Osteoblast (primary cell): ENCODE data around the gene EFCAB11. TPM values are rescaled to one million over a fixed set of nuclear protein-coding genes. Genes with fewer than 3 reads are reported as not detected.
A peak's percentile ranks its signal among the peaks of the same experiment; 100 is the strongest.

ENCODE experiments used
- DNase-seq: peaks from one replicate; pipeline ENCODE4 v3.0.0; 2011; ENCODE audit warnings: low spot score, mixed read lengths; ENCODE audit not compliant: insufficient read length; ENCODE audit errors: missing footprints
- H2AFZ ChIP-seq: 2 replicates; pipeline ENCODE4 v1.6.0; 2011; ENCODE audit warnings: mild to moderate bottlenecking, low read length
- H3K27ac ChIP-seq: 2 replicates; pipeline ENCODE4 v1.5.1; 2011; ENCODE audit warnings: mild to moderate bottlenecking, low read depth, low read length, moderate library complexity
- H3K27me3 ChIP-seq: 2 replicates; pipeline ENCODE4 v1.6.0; 2012; ENCODE audit warnings: mild to moderate bottlenecking, control low read depth, inconsistent platforms, low read length, moderate library complexity; ENCODE audit not compliant: insufficient read depth
- H3K36me3 ChIP-seq: 2 replicates; pipeline ENCODE4 v1.5.1; 2011; ENCODE audit warnings: mild to moderate bottlenecking, low read length, control low read depth, moderate library complexity; ENCODE audit not compliant: insufficient read depth
- H3K4me1 ChIP-seq: 2 replicates; pipeline ENCODE4 v1.5.1; 2011; ENCODE audit warnings: mild to moderate bottlenecking, low read length, control low read depth, moderate library complexity; ENCODE audit not compliant: insufficient read depth
- H3K4me2 ChIP-seq: 2 replicates; pipeline ENCODE4 v1.6.0; 2011; ENCODE audit warnings: mild to moderate bottlenecking, low read length; ENCODE audit not compliant: insufficient read depth
- H3K4me3 ChIP-seq: fragments of 200-600 bp; sonication (generic); 3 replicates; pipeline ENCODE4 v1.5.1; 2012; ENCODE audit warnings: mild to moderate bottlenecking, low read length, inconsistent platforms; ENCODE audit not compliant: insufficient read depth
- H3K79me2 ChIP-seq: 2 replicates; pipeline ENCODE4 v1.6.0; 2012; ENCODE audit warnings: mild to moderate bottlenecking, low read length, control low read depth, inconsistent platforms; ENCODE audit not compliant: insufficient read depth
- H3K9me3 ChIP-seq: 2 replicates; pipeline ENCODE4 v1.5.1; 2011; ENCODE audit warnings: low read depth, low read length, control low read depth
- H4K20me1 ChIP-seq: 2 replicates; pipeline ENCODE4 v1.6.0; 2012; ENCODE audit warnings: mild to moderate bottlenecking, low read length, control low read depth; ENCODE audit not compliant: insufficient read depth
- CTCF ChIP-seq: IDR thresholded peaks from 2 replicates; pipeline ENCODE4 v1.5.1; 2011; ENCODE audit warnings: mild to moderate bottlenecking, low read depth, low read length, moderate library complexity; ENCODE audit errors: extremely low read depth
- total RNA-seq: library from RNA; depleted of rRNA; stranded (reverse); fragments of >200 nt; gene quantifications from 2 replicates; pipeline ENCODE4 v1.2.3, GENCODE V29; 2012

Gene EFCAB11
- total RNA-seq, 1 donor: 6.9 TPM

- peak overlapping the region; percentile 81 for H3K27ac ChIP-seq
- no peak for TF ChIP-seq CTCF
- H4K20me1 ChIP-seq: no peaks in the 10 kb centered on the region
- DNase-seq: peak; percentile 58
- no peaks in the 10 kb centered on the region for H3K36me3 ChIP-seq
- peaks cover 16% of the 10 kb centered on the region for H3K4me1 ChIP-seq
- H2AFZ ChIP-seq: no peak overlapping the region
- H3K4me2 ChIP-seq: peak overlapping the region; percentile 30
- H3K27me3 ChIP-seq: no peaks in the 10 kb centered on the region
- no peaks in the 10 kb centered on the region for H3K79me2 ChIP-seq
- H3K9me3 ChIP-seq: no peaks in the 10 kb centered on the region
- no peak overlapping the region for H3K4me3 ChIP-seq
These were observed 109.2 kb downstream of the EFCAB11 start for GRCh38 chr14:89845346-89845745.

GRCh38 chr14:89844508-89844907 lies 110.0 kb downstream of the EFCAB11 start:
- Histone ChIP-seq H3K27me3 (no peaks in the 10 kb centered on the region), H2AFZ (peak overlapping the region; percentile 0), H3K36me3 (no peaks in the 10 kb centered on the region), H3K4me1 (peaks cover 13% of the 10 kb centered on the region), H3K4me3 (no peak overlapping the region), H3K4me2 (no peak overlapping the region), H3K27ac (peak overlapping the region; percentile 81), H3K9me3 (no peaks in the 10 kb centered on the region), H3K79me2 (no peaks in the 10 kb centered on the region), H4K20me1 (no peaks in the 10 kb centered on the region)
- DNase-seq: no peak
- no peak for TF ChIP-seq CTCF

GRCh38 chr14:89842837-89843236 lies 111.7 kb downstream of the EFCAB11 start:
- Histone ChIP-seq H3K79me2 (no peaks in the 10 kb centered on the region), H3K27ac (no peak overlapping the region), H3K4me1 (peaks cover 13% of the 10 kb centered on the region), H3K4me3 (no peak overlapping the region), H3K9me3 (no peaks in the 10 kb centered on the region), H3K4me2 (no peak overlapping the region), H3K27me3 (no peaks in the 10 kb centered on the region), H3K36me3 (no peaks in the 10 kb centered on the region), H4K20me1 (no peaks in the 10 kb centered on the region), H2AFZ (no peak overlapping the region)
- no peak for TF ChIP-seq CTCF
- no peak for DNase-seq

- DNase-seq: no peak
- no peak overlapping the region for H3K4me2 ChIP-seq
- no peaks in the 10 kb centered on the region for H3K27me3 ChIP-seq
- no peaks in the 10 kb centered on the region for H3K9me3 ChIP-seq
- H2AFZ ChIP-seq: no peak overlapping the region
- H4K20me1 ChIP-seq: no peaks in the 10 kb centered on the region
- no peak for TF ChIP-seq CTCF
- peaks cover 13% of the 10 kb centered on the region for H3K4me1 ChIP-seq
- no peak overlapping the region for H3K4me3 ChIP-seq
- H3K36me3 ChIP-seq: no peaks in the 10 kb centered on the region
- H3K79me2 ChIP-seq: no peaks in the 10 kb centered on the region
- H3K27ac ChIP-seq: no peak overlapping the region
These were observed 112.7 kb downstream of the EFCAB11 start for GRCh38 chr14:89841851-89842250.
